Thoracic aorta (tissue), 2 donors: Measurements from ENCODE around the gene KCNT1. TPM values are rescaled to one million over a fixed set of nuclear protein-coding genes. Genes with fewer than 3 reads are reported as not detected.

ENCODE experiments used
- ATAC-seq: fragments of 150-250 bp; one replicate; pipeline ENCODE4 v1.8.0; 2017; ENCODE audit warnings: low read depth; ENCODE audit not compliant: insufficient number of reproducible peaks, low FRiP score
- DNase-seq: peaks from one replicate; pipeline ENCODE4 v3.0.0-alpha.2; 2020; ENCODE audit warnings: low spot score
- H3K27ac ChIP-seq, 2 donors: fragments of 200-600 bp; sonication (generic); 1 replicate in 1 of 2; 2 replicates in 1 of 2; pipeline ENCODE4 v1.5.1; 2016; ENCODE audit warnings: mild to moderate bottlenecking in 2 of 2, moderate library complexity in 2 of 2
- H3K27me3 ChIP-seq: fragments of 200-600 bp; sonication (generic); replicated peaks from 2 replicates; pipeline ENCODE4 v1.6.0; 2016; ENCODE audit warnings: mild to moderate bottlenecking; ENCODE audit not compliant: insufficient read depth
- H3K36me3 ChIP-seq: fragments of 200-600 bp; sonication (generic); one replicate; pipeline ENCODE4 v1.5.1; 2016
- H3K4me1 ChIP-seq, 2 donors: fragments of 200-600 bp; sonication (generic); 1 replicate in 1 of 2; 2 replicates in 1 of 2; pipeline versions ENCODE4 v1.5.1 to v1.6.0; 2016; ENCODE audit warnings: low read depth in 2 of 2, mild to moderate bottlenecking in 1 of 2; ENCODE audit not compliant: control insufficient read depth in 1 of 2
- H3K4me3 ChIP-seq: fragments of 200-600 bp; sonication (generic); 2 replicates; pipeline ENCODE4 v1.5.1; 2016; ENCODE audit warnings: mild to moderate bottlenecking
- H3K9me3 ChIP-seq: fragments of 200-600 bp; sonication (generic); 2 replicates; pipeline ENCODE4 v1.5.1; 2016
- CTCF ChIP-seq: fragments of 200-600 bp; sonication (generic); IDR thresholded peaks from one replicate; pipeline ENCODE4 v1.5.1; 2019; ENCODE audit warnings: antibody characterized with exemption
- total RNA-seq, 2 donors: library from RNA; depleted of rRNA; stranded (reverse); fragments of >200 nt; gene quantifications; one replicate each; pipeline versions ENCODE4 v1.1.0 to v1.2.3, GENCODE V29; 2016

Gene KCNT1
- total RNA-seq, 2 donors from 2014 or later: 0.28 to 0.54 TPM

GRCh38 chr9:135839516-135839915 lies 137.5 kb downstream of the KCNT1 start:
- Histone ChIP-seq H3K36me3 (peaks cover 7% of the 10 kb centered on the region), H3K27ac (no peak overlapping the region), H3K4me1 (no peaks in the 10 kb centered on the region), H3K4me3 (no peak overlapping the region), H3K27me3 (no peaks in the 10 kb centered on the region), H3K9me3 (peaks cover 3% of the 10 kb centered on the region)
- no peak for ATAC-seq
- no peak for DNase-seq
- no peak for TF ChIP-seq CTCF

- peaks cover 3% of the 10 kb centered on the region for H3K9me3 ChIP-seq
- no peak for TF ChIP-seq CTCF
- no peak overlapping the region for H3K27ac ChIP-seq
- no peak for DNase-seq
- peaks cover 7% of the 10 kb centered on the region for H3K36me3 ChIP-seq
- no peak for ATAC-seq
- no peaks in the 10 kb centered on the region for H3K27me3 ChIP-seq
- no peaks in the 10 kb centered on the region for H3K4me1 ChIP-seq
- no peak overlapping the region for H3K4me3 ChIP-seq
These were observed 138.1 kb downstream of the KCNT1 start for GRCh38 chr9:135840107-135840506.

- H3K27ac ChIP-seq: no peak overlapping the region
- no peak overlapping the region for H3K4me3 ChIP-seq
- peaks cover 3% of the 10 kb centered on the region for H3K9me3 ChIP-seq
- no peaks in the 10 kb centered on the region for H3K4me1 ChIP-seq
- no peak for TF ChIP-seq CTCF
- peaks cover 7% of the 10 kb centered on the region for H3K36me3 ChIP-seq
- DNase-seq (no peak), ATAC-seq (no peak)
- no peaks in the 10 kb centered on the region for H3K27me3 ChIP-seq
These were observed 138.6 kb downstream of the KCNT1 start for GRCh38 chr9:135840539-135840938.

Other genes with a start within 250 kb of the KCNT1 start
- gene PPP1R26, start 222.4 kb upstream of the KCNT1 start, total RNA-seq: 10 to 100 TPM; 11.9 to 17.6 TPM
- 10 to 100 TPM; 31.5 to 32.2 TPM for gene MRPS2, start 201.5 kb upstream of the KCNT1 start, total RNA-seq
- not detected for gene LCN1, start 180.7 kb upstream of the KCNT1 start, total RNA-seq
- gene OBP2A, start 156.1 kb upstream of the KCNT1 start, total RNA-seq: not detected
- not detected for gene PAEP, start 140.4 kb upstream of the KCNT1 start, total RNA-seq
- gene GLT6D1, start 62.6 kb upstream of the KCNT1 start, total RNA-seq: not detected
- not detected for gene LCN9, start 38.9 kb upstream of the KCNT1 start, total RNA-seq
- gene SOHLH1, start 2.7 kb upstream of the KCNT1 start, total RNA-seq: not detected
- gene CAMSAP1, start 205.4 kb downstream of the KCNT1 start, total RNA-seq: 10 to 100 TPM; 19.1 to 20.2 TPM